ENCODE measurements around the gene DLGAP4. TPM values are rescaled to one million over a fixed set of nuclear protein-coding genes. Genes with fewer than 3 reads are reported as not detected.

DLGAP4 gene
- polyA plus RNA-seq, 1 experiment: 34.9 TPM

DNA sequence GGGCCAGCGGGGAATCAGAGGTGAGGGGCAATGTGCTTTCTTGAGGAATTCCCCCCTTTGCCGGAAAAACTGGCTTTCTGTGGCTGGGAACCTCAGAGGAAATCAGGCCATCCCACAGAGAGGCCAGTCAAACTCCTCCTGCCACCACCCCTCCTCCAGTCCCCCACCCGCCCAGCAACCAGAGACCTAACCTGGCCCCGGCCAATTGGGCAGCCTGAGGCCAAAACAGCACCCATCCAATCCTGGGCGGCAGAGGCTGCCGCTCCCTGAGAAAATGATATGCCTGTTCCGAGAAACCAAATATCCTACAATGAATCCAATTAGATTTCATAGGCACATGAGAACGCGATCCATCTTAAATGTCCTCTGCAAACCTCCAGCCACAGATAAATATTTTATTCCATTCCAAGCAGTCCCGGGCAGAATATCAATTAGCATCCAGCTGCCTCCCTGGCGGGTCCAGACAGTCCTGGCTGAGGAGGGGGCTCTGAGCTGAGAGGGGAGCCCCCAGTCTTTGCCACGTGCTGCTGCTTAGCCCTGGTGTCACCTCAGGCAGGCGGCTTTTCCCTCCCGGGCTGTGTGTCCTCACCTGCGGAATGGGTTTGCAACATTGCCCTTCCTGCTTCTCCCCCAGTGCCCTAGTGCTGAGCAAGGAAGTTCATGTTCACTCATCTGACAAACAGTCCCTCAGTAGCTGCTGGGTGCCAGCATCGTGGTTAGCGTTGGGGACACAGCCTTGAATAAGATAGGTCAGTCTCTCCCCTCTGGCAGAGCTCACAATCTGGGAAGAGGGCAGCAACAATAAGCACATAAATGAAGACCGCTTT lies 95.0 kb downstream of the DLGAP4 start:
- DNase-seq (ENCODE audit: low read depth): no peak
- Histone ChIP-seq H3K36me3 (ENCODE audit: control insufficient read depth, insufficient read depth, low read length) (no peaks in the 10 kb centered on the region), H3K4me3 (ENCODE audit: low read depth, low read length) (no peak overlapping the region), H3K27me3 (ENCODE audit: control insufficient read depth, insufficient read depth, low read length) (peaks cover 28% of the 10 kb centered on the region)
- TF ChIP-seq, protein P1, sequence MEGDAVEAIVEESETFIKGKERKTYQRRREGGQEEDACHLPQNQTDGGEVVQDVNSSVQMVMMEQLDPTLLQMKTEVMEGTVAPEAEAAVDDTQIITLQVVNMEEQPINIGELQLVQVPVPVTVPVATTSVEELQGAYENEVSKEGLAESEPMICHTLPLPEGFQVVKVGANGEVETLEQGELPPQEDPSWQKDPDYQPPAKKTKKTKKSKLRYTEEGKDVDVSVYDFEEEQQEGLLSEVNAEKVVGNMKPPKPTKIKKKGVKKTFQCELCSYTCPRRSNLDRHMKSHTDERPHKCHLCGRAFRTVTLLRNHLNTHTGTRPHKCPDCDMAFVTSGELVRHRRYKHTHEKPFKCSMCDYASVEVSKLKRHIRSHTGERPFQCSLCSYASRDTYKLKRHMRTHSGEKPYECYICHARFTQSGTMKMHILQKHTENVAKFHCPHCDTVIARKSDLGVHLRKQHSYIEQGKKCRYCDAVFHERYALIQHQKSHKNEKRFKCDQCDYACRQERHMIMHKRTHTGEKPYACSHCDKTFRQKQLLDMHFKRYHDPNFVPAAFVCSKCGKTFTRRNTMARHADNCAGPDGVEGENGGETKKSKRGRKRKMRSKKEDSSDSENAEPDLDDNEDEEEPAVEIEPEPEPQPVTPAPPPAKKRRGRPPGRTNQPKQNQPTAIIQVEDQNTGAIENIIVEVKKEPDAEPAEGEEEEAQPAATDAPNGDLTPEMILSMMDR (IDR thresholded peaks at IDR 0.05; ENCODE audit: insufficient read depth, low read depth, low read length): no peak
- CTCF ChIA-PET: interaction anchor here (1.4 kb wide), 1 partner anchor 38 kb away, joined by 3 read pairs; no protein-coding TSS in a partner anchor
- POLR2A ChIA-PET: no interaction called here

DNA sequence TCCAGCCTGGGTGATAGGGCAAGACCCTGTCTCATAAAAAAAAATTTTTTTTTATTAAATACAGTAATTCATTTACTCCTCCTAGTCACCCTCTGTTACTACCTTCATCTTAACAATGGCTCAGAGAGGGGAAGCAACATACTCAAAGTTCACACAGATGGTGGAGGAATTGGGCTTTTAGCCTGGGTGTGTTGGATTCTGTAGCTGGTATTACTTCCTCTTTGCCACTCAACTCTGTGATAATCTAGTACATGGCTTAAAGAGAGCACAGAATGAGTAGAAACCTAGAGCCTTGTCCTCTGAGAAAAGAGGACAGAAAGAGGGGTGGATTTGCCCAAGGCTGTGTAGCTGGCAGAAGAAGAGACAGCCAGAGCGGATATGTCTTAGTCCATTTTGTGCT lies 96.6 kb downstream of the DLGAP4 start:
- H3K4me3 ChIP-seq (ENCODE audit: low read depth, low read length): no peak overlapping the region
- ChIA-PET POLR2A (no interaction called here), CTCF (interaction anchor here (1.0 to 1.5 kb wide), 3 partner anchors 37 to 38 kb away, joined by 3 read pairs; no protein-coding TSS in a partner anchor)
- no peak for DNase-seq (ENCODE audit: low read depth)
- TF ChIP-seq, protein P1 (IDR thresholded peaks at IDR 0.05; ENCODE audit: insufficient read depth, low read depth, low read length): no peak
- H3K27me3 ChIP-seq (ENCODE audit: control insufficient read depth, insufficient read depth, low read length): peaks cover 26% of the 10 kb centered on the region
- H3K36me3 ChIP-seq (ENCODE audit: control insufficient read depth, insufficient read depth, low read length): no peaks in the 10 kb centered on the region

DNA sequence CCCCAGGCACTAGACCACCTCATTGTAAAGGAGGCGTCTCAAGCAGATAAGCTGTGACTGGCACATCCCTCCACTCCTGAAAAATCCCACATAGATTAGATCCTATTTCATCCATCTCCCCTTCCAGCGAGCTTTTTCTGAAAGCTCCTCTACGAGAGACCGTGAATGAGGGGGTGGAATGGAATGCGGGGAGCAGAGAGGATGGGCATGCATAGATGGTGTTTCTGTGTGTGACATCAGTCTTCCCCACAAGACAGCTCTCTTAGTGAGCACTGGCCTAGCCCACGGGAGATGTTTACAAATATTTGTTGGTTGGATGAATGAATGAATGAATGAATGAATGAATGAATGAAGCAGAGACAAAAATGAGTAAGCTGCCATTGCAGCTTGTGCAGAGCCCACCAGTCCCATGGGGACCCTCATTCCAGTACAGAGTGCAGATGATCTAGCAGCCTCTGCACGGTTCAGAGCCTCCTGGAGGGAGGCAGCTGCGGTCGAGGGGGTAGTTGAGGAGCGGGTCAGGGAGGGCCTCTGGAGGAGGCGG lies 98.4 kb downstream of the DLGAP4 start:
- H3K36me3 ChIP-seq (ENCODE audit: control insufficient read depth, insufficient read depth, low read length): no peaks in the 10 kb centered on the region
- TF ChIP-seq, protein P1 (IDR thresholded peaks at IDR 0.05; ENCODE audit: insufficient read depth, low read depth, low read length): no peak
- H3K27me3 ChIP-seq (ENCODE audit: control insufficient read depth, insufficient read depth, low read length): peaks cover 21% of the 10 kb centered on the region
- ChIA-PET CTCF (interaction anchor here (0.9 kb wide), 1 partner anchor 35 kb away, joined by 3 read pairs; no protein-coding TSS in a partner anchor), POLR2A (no interaction called here)
- no peak for DNase-seq (ENCODE audit: low read depth)
- no peak overlapping the region for H3K4me3 ChIP-seq (ENCODE audit: low read depth, low read length)

DNA sequence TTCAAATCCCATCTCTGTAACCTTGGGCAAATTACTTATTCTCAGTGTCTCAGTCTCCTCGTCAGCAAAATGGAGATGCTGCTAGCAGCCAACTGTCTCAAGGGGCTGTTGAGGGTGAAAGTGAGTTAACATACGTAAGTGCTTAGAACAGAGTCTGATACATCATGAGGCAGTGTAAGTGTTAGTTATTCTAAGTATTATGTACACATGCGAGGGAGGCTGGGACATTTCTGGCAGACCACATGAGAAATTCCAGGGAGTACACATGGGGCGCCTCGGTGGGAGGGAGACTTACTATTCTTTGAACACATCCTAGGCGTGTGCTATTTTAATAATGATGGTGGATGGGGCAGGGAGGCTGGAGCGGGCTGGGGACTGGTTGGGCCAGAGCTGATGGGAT lies 99.1 kb downstream of the DLGAP4 start:
- CTCF ChIA-PET: no interaction called here

DNA sequence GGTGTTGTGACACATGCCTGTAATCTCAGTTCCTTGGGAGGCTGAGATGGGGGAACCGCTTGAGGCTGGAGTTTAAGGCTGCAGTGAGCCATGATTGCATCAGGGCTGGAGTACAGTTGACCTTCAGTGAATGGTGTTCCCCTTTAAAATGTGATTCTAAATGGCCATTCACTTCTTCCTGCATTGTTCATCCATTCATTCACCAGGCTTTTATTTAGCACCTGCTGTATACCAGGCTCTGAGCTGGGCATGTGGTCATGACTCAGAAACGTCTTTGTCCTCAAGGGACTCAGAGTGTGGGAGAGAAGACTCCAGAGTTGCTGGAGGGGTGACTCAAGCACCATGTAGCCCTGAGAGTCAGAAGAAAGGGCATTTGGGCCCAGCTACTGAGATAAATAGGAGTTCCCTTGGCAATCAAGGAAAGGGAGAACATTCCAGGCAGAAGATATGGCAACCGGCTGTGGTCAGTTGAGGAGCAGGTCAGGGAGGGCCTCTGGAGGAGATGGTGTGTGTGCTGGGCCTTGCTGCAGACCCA lies 101.1 kb downstream of the DLGAP4 start:
- no peak overlapping the region for H3K4me3 ChIP-seq (ENCODE audit: low read depth, low read length)
- TF ChIP-seq, protein P1 (IDR thresholded peaks at IDR 0.05; ENCODE audit: insufficient read depth, low read depth, low read length): no peak
- POLR2A ChIA-PET: no interaction called here
- H3K27me3 ChIP-seq (ENCODE audit: control insufficient read depth, insufficient read depth, low read length): peaks cover 5% of the 10 kb centered on the region
- no peaks in the 10 kb centered on the region for H3K36me3 ChIP-seq (ENCODE audit: control insufficient read depth, insufficient read depth, low read length)
- CTCF ChIA-PET: no interaction called here
- DNase-seq (ENCODE audit: low read depth): no peak

More for the DNA sequence above, 99.1 kb downstream of the DLGAP4 start:
- Histone ChIP-seq H3K36me3 (ENCODE audit: control insufficient read depth, insufficient read depth, low read length) (no peaks in the 10 kb centered on the region), H3K27me3 (ENCODE audit: control insufficient read depth, insufficient read depth, low read length) (peaks cover 19% of the 10 kb centered on the region), H3K4me3 (ENCODE audit: low read depth, low read length) (no peak overlapping the region)
- no peak for DNase-seq (ENCODE audit: low read depth)
- POLR2A ChIA-PET: no interaction called here
- TF ChIP-seq, protein P1 (IDR thresholded peaks at IDR 0.05; ENCODE audit: insufficient read depth, low read depth, low read length): no peak
